OCI-LY7 (cell line): ENCODE data around the gene DTNA.

ENCODE experiments used
- CTCF ChIP-seq: fragments of 200-600 bp; sonication (generic); conservative IDR thresholded peaks from 2 replicates; pipeline ENCODE4 v1.5.1; 2014; ENCODE audit warnings: mild to moderate bottlenecking, antibody characterized with exemption, low read length, moderate library complexity, mixed read lengths
- EZH2phosphoT487 ChIP-seq: fragments of 200-600 bp; sonication (generic); IDR thresholded peaks from 2 replicates; pipeline ENCODE4 v1.6.1; 2018; ENCODE audit warnings: low read depth, borderline replicate concordance, mild to moderate bottlenecking, mixed run types, antibody characterized with exemption, low read length, moderate library complexity, mixed read lengths

GRCh38 chr18:34886177-34886576, 176.1 kb downstream of the DTNA start:
- TF ChIP-seq CTCF: no peak
- no peak for TF ChIP-seq EZH2phosphoT487
